Epithelial cell of prostate (primary cell): Measurements from ENCODE around the gene CCL23.
"Not testable (repeated sequence)": the region's sequence is repeated elsewhere in the genome, so short reads cannot be mapped to it uniquely, and the experiment has no call there.

Experiments used
- DNase-seq: peaks from one replicate; pipeline ENCODE4 v3.0.0-alpha.2; 2011; ENCODE audit warnings: low read depth, low spot score
- H3K27ac ChIP-seq: fragments of 450-650 bp; 2 replicates; pipeline ENCODE4 v1.5.1; 2017; ENCODE audit warnings: mild to moderate bottlenecking

The CCL23 gene, protein sequence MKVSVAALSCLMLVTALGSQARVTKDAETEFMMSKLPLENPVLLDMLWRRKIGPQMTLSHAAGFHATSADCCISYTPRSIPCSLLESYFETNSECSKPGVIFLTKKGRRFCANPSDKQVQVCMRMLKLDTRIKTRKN

DNA sequence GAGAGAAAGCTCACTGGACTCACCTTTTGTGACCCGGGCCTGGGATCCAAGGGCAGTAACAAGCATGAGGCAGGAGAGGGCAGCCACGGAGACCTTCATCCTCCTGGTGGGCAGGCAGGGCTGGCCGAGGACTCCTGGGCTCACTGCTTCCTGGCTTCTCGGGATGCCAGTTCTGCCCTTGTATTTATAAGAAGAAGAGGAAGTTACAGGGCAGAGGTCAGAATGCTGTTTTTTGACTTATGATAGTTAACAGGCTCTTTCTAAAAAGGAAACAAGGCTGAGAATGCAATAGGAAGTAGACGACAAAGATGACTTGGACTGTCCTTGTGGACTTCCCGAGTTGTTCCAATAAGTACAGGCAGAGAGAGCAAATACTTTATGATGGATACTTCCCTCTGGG lies at the start of gene CCL23:
Gene CCL23, minus strand, starts transcription at position 174 of the 400 bp plus-strand sequence. Its CDS starts 75 bp downstream, at position 99.
- no peak for DNase-seq
- no peak within 1 kb of the TSS for H3K27ac ChIP-seq

DNA sequence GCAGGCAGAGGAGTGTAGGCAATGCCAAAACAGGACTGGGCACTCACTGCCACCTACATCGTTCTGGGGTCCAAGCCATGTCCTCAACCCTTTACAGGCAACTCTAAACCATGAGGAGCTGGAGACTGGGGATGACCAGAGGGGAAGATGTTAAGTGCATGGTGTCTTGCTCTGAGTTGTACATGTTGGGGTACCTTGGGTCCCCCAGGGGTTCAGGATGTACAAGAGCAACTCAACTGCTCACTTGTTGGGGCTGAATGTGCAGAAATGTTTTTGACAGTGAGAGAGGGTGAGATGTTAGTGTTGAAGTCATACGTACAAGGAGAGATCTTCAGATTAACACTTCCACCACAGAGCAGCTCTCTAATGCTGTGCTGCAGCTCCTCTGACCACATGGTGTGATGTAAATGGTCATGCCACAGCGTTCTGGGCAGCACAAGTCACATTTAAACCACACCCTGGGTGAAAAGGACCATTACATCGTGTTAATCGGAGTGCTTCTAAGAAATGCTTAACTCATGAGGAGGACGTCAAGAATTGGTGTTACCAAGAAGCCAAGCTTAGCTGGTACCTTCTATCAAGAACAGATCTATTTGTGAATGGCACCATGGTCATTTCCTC lies 48.7 kb upstream of the CCL23 start:
- no peak overlapping the region for H3K27ac ChIP-seq
- DNase-seq = no peak

DNA sequence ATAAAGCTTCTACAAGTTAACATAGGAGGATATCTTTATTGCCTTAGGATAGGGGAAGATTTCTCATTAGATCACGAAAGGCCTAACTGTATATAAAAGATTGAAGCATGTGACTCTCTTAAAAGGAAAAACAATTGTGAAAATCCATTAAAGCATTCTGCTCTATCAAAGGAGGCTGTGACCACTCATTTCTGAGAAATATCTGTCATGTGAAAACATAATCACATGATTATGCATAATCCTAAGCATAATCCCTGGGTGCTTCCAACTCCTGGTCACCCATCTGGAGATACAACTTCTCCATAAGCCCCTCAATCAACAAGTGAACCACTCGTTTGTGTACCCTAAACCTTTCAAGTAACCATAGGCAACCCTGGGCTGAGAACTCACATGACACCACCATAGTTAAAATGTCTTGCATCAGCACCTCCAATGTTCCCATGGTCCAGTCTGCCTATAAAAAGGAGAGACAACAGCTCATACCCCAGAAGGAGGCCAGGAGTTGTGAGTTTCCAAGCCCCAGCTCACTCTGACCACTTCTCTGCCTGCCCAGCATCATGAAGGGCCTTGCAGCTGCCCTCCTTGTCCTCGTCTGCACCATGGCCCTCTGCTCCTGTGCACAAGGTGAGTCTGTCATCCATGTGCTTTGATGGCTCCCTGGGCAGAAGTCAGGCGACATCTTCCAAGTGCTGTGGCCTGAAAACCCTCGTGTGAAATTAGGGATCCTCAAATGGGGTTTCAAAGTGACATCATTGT lies 46.2 kb upstream of the CCL23 start, which contains the start of gene CCL18:
Gene CCL18, plus strand, starts transcription at position 487 of the 756 bp plus-strand sequence. Its CDS starts 71 bp downstream, at position 558.
- DNase-seq = no peak
- H3K27ac ChIP-seq = no peak within 1 kb of the TSS

DNA sequence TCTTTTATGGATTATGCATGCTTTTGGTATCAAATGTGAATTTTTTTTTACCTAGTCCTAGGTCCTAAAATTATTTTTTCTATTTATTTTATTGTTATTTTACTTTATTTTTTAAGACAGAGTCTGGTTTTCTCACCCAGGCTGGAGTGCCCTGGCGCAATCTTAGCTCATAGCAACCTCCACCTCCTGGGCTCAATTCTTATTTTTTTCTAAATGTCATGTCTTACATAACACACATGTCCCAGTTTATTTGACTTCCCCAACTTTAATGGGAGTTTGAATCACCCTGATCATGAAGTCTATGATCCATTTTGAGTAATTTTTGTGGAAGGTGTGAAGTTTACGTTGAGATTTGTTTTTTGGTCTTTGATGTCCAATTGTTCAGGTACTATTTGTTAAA lies 43.0 kb upstream of the CCL23 start:
- no peak overlapping the region for H3K27ac ChIP-seq
- no peak for DNase-seq

DNA sequence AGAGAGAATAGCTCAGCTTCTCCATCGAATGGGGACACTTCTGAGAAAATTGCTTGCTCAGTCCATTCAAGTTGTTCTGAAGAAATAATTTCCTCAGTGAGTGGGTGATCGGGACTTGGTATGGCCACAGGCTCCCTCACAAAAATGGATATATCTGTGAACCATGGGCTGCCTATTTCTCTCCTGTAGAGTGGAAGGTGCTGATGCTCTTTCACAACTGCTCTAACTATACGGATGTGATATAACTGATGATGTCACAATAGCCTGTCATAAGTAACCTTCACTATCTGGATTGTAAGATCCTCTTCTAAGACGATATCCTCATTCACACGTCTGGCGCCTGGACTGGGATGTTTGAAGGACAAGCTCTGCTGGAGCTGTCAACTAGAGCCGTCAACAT lies 41.6 kb upstream of the CCL23 start:
- no peak overlapping the region for H3K27ac ChIP-seq
- DNase-seq = no peak

DNA sequence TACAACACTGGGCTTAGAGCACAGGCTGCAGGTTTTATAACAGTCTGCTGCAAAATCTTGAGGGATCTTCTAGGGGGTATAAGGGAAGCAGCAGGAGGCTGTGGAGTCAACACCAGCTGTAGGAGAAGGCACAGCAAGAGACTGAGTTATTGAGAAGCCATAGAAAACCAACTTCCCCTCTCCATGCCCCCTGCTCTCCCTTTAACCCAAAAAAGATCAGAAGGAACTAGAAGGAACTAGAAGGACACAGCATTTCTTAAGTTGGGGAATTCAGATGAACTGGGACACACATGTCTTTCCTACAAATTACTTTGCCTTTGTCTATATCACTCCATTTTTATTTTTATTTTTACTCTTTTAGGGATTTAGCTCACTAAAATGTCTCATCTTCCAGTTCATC lies 40.1 kb upstream of the CCL23 start:
- no peak overlapping the region for H3K27ac ChIP-seq
- no peak for DNase-seq

DNA sequence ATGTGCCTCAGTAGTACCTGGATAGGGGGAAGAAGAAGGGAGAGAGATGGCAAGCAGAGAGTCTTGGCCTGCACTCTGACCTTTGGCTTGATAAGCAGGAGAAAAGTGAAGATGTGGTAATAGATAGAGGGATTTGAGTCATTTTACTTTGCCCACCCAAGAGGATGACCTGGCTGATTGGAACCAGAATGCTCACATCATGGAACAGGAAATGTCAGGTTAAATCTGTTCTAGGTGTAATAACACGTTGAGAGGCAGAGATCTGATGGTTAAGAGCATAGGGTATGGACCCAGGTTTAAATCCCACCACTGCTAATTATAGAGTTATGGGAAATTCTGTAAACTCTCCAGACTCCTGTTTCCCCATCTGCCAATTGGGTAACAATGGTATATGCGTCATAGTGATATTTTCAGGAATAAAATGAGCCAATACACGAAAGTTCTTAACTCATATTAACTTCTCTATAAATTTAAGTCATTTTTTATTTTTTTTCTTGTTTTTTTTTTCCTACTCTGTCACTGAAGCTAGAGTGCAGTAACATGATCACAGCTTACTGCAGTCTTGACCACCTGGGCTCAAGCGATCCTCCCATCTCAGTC lies 38.2 kb upstream of the CCL23 start:
- H3K27ac ChIP-seq = no peak overlapping the region
- no peak for DNase-seq

DNA sequence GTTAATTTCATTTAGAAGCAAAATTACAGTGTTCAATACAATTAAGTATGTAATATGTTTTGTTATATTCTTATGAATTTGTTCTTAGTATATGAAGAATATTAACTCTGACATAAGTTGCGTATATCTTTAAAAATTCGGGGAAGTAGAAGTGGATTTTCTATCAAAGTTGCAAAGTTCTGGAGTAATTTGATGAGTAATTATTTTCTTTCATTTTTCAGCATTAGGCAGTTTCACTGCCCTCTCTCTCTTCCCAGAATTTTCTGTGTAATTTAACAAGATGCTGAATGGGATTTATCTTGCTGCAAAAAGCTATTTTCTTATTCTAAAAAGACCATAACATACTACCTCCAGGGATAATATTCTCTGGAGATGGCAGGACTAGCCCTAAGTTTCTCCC lies 37.4 kb upstream of the CCL23 start:
- no peak overlapping the region for H3K27ac ChIP-seq
- DNase-seq = no peak

DNA sequence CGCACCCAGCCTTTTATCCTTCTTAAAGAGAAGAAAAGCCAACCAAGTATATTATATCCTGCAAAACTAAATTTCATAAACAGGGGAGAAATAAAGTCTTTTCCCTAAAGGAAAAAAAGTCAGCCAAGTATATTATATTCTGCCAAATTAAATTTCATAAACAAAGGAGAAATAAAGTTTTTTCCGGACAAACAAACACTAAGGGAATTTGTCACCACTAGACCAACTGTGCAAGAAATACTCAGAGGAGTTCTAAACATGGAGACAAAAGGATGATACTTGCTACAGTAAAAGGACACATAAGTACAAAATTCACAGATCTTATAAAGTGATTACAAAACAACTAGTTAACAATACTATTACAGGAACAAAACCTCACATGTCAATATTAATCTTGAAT lies 31.9 kb upstream of the CCL23 start:
- H3K27ac ChIP-seq = no peak overlapping the region
- DNase-seq = no peak

DNA sequence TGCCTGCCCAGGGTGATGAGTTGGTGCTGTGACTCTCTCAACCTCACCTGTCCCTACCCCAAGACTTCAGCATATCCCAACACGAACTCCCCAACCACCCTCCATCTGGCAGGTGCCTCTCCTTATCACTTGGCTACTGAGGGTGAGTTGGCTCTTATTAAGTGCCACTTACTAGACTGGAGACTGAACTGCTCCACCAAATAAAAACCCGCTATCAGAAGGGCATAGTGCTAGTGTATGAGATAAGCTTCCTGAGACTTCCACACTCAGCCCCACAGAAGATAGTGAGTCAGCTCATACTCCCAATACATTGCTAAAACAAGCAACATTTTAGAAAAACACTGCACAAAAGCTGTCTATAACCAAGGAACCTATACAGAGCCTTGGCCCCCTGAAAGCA lies 30.3 kb upstream of the CCL23 start:
- no peak overlapping the region for H3K27ac ChIP-seq
- no peak for DNase-seq

DNA sequence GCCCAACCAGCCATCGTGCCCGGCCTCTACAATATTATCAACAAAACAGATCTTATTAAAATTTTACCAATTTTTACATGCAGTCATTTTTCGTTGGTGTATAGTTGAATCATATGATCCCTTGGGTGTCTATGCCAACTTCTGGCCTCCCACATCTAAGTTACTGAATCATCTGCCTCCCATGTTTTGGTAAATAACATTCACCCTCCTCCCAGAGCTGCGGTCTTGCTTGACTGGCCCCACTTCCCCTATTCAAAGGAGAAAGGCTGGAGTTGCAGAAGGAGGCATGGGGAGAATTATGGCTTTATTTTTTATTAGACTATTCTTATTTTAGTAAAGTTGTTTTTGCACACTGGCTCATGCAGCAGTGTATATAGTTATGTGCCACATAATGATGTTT lies 18.5 kb upstream of the CCL23 start:
- DNase-seq = no peak
- H3K27ac ChIP-seq = no peak overlapping the region

DNA sequence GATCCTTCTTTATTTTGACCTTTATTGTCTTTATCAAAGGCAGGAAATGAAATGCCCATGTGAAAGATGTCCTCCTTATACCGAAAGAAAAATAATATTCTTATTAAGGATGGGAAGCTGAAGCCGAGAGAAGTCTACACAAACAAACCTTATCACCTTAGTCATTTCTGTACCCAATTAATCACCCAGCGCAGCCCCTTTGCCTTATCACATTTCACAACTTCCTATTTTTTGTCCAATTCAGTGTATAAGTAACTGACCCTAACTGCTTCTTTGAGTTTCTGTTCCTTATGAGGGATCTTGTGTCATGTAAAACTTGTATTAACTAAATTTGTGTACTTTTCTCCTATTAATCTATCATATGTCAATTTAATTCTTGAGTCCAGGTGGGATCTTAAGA lies 16.4 kb upstream of the CCL23 start:
- no peak overlapping the region for H3K27ac ChIP-seq
- DNase-seq = no peak

DNA sequence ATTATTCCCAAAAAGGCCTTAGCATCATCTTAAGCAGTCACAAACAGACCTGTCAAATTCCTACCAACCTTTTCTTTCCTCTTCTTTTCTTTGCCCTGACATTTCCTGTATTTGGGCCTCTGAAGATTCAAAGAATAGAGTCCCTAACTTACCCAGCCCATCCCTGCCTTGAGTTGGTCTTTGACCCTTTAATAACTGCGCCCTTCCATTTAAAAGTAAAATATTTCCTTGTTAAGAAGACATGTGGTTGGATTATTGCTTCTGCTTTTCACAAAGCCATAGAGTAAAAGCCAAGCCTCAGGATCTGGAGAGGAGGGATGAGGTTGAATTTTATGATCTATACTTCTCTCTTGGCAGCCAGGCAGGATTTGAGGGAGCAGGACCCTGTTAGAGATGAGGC lies 13.2 kb upstream of the CCL23 start:
- H3K27ac ChIP-seq = no peak overlapping the region
- DNase-seq = no peak

DNA sequence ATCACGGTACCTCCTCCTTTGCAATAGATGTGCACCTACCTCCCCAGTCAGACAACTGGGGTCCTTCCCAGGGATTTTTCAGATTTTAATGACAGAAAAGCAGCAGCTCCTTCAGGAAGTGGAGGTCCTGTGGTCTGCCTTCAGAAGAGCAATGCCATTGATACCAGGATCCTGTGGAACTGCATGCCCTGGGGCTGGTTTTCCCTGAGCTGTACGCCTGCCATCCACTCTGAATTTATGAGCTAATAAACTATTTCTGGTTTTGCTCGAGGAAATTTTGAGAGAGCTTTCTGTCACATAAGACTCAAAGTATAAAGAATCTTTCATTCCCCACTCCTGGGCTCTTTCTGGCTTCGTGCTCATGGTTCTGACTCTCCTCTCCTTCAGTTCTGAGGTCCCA lies 10.0 kb upstream of the CCL23 start:
- no peak overlapping the region for H3K27ac ChIP-seq
- DNase-seq = no peak

DNA sequence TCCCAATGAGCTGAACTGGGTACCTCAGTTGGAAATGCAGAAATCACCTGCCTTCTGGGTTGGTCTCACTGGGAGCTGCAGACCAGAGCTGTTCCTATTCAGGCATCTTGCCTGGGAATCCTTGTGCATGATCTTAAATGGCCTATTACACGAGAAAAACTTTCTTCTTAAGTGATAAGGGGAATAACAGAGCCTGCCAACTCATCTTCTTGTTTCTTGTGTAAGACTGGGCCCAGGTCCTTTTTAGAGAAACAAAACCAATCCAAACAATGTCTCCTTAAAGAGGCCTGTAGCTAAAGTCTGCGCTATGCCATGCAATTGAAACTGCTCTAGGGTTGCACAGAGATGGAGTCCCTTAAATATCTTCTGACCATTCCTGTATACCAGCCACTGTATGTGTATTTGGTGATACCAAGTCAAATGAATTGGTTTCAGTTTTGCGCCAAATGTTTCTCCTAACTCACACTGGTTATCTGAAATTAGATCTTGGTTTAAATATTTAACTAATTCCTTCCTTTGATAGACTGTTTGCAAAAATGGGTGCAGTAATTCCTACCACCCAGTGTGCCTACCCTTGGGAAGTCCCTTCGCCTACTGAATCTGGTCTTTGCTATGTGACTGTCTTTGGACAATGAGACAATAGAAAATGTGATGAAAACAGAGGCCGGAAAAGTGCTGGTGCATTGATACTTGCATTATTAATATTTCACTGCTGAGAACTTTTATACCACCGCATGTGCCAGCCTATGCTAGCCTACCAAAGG lies 6.5 kb upstream of the CCL23 start:
- no peak for DNase-seq
- no peak overlapping the region for H3K27ac ChIP-seq

DNA sequence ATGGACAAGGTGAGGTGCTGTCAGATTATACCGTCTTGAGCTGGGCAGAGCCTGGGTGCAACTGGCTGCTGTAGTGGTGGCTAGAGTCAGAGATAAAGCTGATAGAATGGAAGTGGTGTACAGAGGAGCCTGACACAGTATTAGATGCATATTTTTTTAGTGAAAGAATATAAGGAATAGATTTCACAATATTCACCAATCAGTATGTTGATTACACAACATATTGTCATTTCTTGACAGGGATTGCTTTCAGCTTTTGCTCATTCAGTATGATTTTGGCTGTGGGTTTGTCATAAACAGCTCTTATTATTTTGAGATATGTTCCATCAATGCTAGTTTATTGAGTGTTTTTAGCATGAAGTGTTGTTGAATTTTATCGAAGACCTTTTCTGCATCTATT lies 1.7 kb upstream of the CCL23 start:
- H3K27ac ChIP-seq = no peak overlapping the region
- no peak for DNase-seq

DNA sequence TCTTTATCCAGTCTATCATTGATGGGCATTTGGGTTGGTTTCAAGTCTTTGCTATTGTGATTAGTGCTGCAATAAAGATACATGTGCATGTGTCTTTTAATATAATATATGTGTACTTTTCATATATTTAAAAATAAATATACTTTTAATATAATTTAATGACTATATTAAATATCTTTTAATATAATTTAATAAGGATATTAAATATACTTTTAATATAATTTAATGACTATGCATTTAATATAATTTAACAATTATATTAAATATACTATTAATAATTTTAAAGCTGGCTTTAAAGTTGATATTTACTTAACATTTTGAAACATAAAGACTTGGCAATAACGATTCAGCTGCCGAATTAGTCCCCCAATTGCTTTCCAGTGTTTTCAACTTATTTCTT lies 1.2 kb downstream of the CCL23 start:
- no peak for DNase-seq
- H3K27ac ChIP-seq = no peak overlapping the region

DNA sequence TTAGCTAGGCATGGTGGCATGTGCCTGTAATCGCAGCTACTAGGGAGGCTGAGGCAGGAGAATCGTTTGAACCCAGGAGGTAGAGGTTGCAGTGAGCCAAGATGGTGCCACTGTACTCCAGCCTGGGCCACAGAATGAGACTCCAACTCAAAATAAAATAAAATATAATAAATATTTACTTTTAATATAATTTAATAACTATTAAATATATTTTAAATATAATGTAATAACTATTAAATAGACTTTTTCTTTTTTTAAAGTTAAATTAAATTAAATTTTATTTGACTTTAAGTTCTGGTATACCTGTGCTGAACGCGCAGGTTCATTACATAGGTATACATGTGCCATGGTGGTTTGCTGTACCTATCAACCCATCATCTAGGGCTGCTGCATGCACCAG lies 1.9 kb downstream of the CCL23 start:
- H3K27ac ChIP-seq, DNase-seq: not testable (repeated sequence)

DNA sequence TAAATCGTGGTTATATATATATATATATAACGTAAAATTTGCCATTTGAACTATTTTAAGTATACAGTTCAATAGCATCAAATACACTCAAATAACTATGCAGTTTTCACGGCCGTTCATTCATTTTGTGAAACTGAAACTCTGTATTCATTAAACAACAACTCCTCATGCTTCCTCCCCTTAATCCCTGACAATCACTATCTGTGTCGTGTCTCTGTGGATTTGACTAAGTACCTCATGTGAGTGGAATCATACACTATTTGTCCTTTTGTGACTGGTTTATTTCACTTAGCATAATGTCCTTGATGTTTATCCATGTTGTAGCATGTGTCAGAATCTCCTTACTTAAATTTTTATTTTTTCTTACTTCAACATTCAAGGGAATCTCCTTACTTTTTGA lies 2.8 kb downstream of the CCL23 start:
- no peak overlapping the region for H3K27ac ChIP-seq
- DNase-seq = no peak

DNA sequence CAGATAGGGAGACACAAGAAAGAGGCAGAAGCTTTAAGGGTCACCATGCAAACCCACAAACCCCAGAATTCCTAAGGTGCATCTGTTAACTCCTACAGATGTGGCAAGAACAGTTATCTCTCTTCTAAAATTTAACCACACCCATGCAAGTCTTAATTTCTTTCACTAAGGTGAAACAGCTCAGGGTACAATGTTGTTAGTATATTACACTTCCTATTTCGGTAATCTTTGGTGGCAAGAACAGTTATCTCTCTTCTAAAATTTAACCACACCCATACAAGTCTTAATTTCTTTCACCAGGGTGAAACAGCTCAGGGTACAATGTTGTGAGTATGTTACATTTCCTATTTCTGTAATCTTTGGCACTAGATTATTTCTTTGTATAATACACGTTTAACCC lies 6.6 kb downstream of the CCL23 start:
- DNase-seq = no peak
- H3K27ac ChIP-seq = no peak overlapping the region
